ENCODE results near the gene PGLYRP2.

DNA sequence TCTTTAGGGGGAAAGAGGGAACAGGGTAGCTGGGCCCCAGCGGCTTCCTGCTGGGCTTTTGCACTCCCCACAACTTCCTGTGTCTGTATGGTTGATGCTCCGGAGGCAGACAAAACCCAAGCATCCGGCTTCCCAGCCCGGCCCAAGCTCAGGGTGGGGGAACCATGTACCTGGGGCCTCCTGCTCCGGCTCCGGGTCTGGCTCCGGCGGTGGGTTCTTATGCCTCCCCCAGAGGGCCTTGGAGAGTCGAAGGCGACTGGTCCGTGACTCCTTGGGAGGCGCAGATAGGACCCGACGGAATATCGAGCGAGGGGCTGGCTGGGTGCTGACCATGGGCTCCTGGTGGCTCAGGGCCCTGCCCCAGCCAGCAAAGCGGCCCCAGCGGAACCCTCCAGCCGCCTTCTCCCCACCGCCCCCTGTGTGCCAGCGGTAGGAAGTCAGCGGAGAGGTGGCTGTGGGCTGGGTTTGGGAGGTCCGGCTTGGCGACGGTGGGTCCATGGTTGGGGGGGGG lies 15.4 kb downstream of the PGLYRP2 start:
- no peak for TF ChIP-seq EP300 (IDR thresholded peaks at IDR 0.05)
- TF ChIP-seq, protein P1, sequence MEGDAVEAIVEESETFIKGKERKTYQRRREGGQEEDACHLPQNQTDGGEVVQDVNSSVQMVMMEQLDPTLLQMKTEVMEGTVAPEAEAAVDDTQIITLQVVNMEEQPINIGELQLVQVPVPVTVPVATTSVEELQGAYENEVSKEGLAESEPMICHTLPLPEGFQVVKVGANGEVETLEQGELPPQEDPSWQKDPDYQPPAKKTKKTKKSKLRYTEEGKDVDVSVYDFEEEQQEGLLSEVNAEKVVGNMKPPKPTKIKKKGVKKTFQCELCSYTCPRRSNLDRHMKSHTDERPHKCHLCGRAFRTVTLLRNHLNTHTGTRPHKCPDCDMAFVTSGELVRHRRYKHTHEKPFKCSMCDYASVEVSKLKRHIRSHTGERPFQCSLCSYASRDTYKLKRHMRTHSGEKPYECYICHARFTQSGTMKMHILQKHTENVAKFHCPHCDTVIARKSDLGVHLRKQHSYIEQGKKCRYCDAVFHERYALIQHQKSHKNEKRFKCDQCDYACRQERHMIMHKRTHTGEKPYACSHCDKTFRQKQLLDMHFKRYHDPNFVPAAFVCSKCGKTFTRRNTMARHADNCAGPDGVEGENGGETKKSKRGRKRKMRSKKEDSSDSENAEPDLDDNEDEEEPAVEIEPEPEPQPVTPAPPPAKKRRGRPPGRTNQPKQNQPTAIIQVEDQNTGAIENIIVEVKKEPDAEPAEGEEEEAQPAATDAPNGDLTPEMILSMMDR (IDR thresholded peaks at IDR 0.05), result no peak
- no peak for TF ChIP-seq POLR2A (IDR thresholded peaks at IDR 0.05; ENCODE audit: low read depth)
- no peak for TF ChIP-seq POLR2AphosphoS5 (IDR thresholded peaks at IDR 0.05)

All from esophagus muscularis mucosa (tissue), 4 donors.